Stimulated activated CD4-positive, alpha-beta T cell treated with anti-CD3 and anti-CD28 coated beads, Interleukin-4, amount 100 ng/mL, for 24 hours (primary cell): Measurements from ENCODE around the gene TBCD.

Source experiments
- DNase-seq: peaks from one replicate; pipeline ENCODE4 v3.0.0-alpha.2; 2020

The TBCD gene

DNA sequence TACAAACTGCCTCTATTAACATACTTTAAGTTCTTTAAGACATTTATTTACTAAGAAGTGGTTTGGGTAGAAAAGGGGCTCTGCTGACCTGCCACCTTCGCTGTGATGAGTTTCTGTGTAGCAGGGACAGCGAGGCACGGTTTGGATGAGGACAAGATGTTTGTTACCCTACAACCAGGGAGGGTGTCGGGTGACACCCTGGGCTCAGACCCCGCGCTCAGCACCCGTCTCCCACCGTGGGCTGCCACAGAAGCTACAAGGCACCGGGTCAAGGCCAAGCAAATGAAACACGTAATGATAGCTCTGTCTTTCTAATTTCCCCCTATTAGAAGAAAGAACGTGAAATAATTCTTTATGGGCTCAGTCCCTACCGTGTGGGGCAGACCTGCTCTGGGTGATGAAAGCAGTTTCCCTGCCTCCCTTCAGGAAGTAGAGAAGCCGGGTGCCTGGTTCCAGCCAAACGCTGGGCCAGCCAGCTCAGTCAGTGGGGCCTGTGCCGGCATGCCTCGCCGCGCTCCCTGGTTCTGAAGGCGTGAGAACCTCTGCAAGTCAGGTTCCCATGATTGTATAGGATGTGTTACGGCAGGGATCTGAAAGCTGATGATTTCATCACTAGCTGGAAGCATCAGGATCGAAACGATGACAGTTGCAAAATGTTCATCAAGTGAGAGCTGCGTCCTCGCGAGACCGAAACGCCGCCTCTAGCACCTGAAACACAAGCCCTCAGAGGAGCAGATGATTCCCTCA is 84.1 kb downstream of the TBCD start:
- DNase-seq = no peak

DNA sequence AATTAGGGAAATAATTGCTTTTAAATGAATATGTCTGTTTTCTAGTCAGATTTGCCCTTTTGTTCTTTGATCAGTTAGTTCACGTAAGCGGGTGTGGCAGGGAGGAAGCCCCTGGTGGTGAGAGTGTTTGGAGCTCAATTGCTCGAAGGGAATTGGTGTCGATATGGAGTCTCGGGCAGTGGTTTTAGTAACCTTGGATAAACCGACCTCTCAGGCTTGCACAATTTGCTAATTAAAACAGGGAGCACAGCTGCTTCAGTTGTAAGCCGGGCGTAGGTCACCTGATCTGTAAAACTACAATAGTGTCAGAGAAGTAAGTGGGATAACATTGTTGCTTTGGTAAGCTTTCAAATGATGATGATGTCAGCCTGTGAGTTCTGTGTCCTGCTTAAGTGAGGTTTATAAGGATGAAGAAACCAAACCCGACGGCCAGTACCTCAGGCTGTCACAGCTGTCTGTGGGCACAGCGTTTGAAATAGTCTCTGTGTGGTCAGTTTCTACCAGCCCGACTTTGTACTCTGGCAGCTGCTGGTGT is 85.0 kb downstream of the TBCD start:
- DNase-seq = no peak

DNA sequence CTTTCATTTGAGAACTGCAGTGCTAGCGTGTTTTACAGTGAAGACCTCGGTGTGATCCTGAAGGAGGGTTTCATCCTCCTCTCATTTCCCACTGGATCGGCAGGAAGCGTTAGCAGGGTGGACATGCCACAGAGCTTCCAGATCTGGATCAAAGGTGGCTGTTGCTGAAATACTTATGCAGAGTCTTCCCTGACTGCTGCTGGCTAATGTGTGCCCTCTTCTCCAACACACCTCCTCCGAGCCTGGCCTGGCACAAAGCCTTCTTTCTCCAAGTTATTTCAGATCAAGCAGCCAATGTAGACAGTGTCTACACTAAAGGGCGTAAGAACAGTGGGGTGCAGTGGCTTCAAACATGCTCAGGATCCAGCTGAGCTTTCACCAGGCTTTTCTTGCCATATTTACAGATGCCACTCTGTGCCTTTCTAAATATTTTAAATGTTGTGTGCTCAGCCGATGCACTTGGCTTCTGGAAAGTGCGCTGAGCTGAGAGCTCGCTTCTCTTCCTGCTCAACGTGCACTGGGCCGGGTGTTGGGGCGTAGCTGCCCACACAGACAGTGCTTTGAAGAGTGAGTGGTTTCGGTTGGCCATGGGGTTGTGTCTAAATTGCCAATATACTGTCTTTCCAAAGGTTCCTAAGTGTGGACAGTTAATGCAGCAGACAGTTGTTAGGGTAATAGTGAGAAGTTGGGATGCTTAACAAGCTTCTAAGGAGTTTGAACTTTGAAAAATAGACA is 85.9 kb downstream of the TBCD start:
- no peak for DNase-seq

DNA sequence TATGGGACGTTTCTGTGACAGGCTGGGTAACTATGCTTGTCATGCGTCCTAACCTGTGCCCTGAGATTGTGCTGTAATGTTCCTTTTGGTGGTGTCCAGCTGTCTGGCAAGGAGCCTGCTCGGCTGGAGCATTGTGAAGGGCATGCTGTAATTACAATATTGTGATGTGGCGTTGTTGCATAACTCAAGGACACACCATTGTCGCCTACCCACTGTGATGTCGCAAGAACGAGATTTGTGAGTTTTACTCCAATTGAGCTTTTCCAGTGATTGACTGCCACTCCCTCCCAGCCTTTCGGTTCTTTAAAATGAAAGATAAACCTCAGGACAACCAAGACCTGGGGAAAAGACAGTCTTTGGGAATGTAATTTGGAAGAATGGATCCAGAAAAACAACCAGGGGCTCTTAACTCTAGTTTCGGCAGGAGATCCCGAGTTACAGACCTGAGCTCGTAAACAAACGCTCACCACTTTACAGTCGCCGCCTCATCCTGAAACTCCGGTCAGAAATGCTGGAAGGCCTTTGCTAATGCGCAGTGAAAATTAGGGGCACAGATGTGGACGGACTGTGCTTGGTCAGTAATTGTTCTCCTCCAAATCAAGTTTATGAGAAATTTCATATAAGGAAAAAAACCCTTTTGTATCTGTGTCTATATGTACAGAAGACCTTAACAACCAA is 86.7 kb downstream of the TBCD start:
- DNase-seq = no peak

DNA sequence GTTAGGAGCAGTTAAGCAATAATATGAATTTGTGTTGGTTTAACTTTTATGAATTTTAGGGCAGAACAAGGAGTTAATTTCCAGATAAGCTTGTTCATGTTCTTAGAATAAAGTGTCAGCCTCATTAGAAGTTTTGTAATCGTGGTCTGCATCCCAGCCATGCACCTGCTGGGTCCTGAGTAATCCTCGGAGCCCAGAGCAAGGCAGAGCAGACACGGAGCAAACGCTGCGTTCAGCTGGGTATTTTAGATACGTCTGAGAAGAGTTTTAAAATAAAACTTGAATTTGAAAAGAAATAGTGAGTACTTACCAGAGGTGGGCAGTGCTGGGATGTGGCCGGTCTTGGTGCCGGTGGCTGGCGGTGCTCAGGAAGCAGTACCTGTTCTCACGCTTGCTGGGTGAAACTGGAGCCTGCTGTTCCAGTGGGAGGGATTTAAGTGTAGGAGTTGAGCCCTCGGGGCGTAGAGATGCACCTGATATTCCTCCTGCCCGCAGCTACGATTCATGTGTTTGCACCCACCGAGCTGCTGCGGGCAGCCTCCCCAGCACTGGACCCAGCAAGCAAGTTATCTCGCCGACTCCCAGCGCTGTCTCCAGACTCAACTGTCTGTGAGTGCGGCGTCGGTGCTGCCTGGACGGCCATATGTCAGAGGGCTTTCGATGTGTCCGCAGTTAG is 87.9 kb downstream of the TBCD start, which contains the start of gene ZNF750:
Gene ZNF750, minus strand, starts transcription at position 406 of the 676 bp plus-strand sequence. CDS start 7,568 bp downstream, outside the sequence.
- DNase-seq = no peak

DNA sequence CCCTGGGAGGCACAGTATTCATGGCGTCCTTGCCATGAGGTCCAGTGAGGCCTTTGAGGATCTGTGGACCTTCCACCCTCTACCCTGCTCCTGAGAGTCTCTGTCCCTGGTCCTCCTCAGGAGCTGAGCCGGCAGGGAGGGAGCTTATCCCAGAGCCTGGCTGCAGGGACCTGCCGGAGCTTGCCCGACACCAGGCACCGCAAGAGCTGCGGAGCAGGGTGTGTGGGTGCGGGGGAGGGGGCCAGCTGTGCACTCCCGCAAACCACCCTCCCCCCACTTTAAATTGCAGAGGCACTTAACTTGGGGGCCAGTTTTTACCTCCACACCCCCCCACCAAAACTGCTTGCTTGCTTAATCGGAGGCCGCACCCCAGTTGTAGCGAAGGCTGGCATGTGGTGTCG is 88.6 kb downstream of the TBCD start:
- no peak for DNase-seq

DNA sequence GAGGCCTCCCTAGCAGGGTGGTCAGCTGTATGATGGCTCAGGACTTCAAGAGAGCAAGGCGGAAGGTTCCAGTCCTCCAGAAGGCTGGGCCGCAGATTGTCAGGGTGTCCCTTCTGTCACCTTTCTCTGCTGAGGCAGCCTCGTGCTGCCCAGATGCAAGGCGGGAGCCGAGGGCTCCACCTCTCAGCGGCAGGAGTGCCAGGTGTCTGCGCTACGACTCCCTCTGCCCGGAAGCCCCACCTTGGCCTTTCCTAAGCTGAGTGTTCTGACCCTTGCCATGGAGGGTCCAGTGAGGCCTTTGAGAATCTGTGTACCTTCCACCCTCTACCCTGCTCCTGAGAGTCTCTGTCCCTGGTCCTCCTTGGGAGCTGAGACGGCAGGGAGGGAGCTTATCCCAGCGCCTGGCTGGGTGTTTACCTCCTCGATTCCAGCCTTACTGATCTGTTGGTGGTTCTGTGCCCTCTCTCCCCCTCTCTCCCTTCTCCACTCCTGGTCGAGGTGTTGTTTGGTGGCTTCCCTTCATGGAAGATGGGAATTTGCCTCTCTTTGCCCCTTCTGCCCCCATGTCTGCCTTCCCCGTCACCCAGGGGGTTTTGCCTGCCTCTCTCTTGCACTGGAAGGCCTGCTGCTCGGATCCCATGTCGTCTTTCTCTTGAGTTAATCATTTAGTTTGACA is 90.2 kb downstream of the TBCD start:
- no peak for DNase-seq

DNA sequence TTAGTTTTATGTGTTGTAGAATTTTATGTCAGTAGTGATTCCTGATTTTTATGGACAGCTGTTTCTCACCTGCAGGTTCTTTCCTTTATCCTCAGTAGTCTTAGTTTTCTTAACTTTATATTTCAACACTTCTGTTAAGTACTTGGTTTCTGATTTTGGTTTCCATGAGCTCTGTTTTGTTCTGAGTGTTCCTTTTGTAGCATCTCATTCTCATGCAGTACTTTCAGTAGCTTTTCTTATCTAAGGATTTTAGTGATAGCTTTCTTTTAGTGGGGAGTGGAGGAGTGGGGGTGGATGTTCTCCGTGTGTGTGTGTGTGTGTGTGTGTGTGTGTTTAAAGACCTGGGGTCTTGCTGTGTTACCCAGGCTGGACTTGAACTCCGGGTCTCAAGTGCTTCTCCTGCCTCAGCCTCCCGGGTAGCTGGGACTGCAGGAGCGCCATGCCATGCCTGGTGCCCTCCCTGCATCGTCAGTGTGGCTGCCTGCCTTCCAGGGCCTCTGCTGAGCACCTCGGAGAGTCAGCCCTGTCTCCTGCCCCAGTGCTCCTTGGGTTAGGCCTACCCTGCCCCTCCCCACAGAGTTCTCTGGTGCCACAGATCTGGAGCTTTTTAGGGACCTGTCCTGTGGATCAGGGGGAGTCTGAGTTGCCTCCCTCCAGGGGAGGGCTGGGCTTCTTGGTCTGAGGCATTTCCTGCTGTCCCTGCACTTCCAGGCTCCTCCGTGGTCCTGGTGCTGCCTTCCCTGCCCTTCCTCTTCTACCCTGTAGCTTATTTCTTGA is 92.2 kb downstream of the TBCD start:
- no peak for DNase-seq

DNA sequence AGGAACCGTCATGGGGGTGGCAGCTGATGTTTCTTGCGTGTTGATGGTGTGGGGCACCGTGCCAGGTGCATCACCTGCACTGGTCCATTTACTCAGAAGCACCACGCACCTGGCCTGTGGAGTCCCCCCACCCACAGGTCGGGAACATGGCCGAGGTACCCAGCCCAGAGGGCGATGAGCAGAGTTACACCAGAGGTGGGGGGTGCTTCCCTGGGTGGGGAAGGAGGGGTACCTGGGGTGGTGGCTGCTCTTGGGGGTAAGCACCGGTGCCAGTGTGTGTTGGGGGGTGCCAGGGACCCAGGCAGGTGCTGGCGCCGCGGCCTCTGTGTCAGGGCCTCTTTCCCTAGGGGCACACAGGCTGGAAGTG is 92.9 kb downstream of the TBCD start:
- no peak for DNase-seq

DNA sequence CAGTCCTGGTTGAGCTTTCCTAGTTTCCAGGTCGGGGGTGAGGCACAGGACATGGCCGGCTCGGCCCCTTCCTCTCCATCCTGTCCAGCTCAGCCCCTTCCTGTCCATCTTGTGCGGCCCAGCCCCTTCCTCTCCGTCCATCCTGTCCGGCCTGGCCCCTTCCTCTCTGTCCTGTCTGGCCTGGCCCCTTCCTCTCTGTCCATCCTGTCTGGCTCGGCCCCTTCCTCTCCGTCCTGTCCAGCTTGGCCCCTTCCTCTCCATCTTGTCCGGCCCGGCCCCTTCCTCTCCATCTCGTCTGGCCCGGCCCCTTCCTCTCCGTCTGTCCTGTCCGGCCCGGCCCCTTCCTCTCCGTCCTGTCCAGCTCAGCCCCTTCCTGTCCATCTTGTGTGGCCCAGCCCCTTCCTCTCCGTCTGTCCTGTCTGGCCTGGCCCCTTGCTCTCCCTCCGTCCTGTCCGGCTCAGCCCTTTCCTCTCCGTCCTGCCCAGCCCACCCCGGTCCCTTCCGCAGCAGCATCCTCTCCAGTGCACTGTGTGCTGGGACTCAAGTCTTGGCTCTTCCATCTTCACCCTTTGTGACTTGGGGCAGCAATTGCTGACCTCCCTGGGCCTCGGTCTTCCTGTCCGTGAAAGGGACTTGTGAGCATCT is 93.4 kb downstream of the TBCD start:
- no peak for DNase-seq

DNA sequence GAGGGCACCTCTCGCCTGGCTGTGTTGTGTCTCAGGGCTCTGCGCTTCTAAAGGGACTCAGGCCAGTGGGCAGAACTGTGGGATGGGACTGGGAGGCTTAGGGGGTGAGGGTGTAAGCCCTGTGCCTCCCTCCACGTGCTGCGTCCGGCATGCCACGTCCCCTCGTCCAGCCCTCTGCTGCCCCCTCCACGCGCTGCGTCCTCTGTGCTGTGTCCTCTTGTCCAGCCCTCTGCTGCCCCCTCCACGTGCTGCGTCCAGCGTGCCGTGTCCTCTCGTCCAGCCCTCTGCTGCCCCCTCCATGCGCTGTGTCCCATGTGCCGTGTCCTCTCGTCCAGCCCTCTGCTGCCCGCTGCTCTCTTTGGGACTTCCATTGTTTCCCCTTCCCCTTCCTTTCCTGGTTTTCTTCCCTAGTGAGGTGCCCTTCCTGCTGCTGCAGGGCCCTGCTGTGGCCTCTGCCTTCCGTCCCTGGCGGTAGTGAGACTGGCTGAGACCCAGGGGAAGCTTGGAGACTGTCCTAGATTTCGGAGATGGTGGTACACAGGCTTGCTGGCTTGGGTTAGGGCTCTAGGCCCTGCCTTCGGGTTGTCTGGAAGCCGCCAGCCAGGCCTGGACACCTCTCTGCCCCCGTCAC is 94.3 kb downstream of the TBCD start:
- no peak for DNase-seq

DNA sequence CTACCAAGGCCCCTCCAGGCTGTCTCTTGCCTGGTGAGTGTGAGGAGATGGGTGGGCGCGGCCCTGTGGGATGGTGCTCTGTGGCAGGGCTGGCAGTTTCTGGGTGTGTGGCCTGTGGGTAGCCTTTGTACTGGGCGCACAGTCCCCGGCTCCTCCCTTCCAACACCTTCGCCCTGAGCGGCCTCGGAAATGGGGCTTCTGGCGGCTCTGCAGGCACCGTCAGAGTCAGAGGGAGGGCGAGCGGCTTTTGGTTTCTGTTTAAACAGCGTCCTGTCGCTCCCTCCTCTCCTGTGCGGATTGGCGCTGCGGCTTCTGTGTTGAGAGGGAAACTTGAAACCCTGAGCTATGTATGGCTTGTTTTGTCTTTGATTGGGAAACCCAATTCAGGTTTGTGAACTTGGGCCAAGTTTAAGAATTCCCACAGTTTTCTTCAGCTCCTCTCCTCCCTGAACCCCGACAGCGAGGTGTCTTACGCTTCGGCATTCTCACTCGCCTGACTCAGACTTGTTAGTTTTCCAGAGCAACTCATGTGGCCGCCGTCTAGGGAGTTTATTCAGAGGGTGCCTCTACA is 96.2 kb downstream of the TBCD start:
- peak; percentile 35 for DNase-seq

DNA sequence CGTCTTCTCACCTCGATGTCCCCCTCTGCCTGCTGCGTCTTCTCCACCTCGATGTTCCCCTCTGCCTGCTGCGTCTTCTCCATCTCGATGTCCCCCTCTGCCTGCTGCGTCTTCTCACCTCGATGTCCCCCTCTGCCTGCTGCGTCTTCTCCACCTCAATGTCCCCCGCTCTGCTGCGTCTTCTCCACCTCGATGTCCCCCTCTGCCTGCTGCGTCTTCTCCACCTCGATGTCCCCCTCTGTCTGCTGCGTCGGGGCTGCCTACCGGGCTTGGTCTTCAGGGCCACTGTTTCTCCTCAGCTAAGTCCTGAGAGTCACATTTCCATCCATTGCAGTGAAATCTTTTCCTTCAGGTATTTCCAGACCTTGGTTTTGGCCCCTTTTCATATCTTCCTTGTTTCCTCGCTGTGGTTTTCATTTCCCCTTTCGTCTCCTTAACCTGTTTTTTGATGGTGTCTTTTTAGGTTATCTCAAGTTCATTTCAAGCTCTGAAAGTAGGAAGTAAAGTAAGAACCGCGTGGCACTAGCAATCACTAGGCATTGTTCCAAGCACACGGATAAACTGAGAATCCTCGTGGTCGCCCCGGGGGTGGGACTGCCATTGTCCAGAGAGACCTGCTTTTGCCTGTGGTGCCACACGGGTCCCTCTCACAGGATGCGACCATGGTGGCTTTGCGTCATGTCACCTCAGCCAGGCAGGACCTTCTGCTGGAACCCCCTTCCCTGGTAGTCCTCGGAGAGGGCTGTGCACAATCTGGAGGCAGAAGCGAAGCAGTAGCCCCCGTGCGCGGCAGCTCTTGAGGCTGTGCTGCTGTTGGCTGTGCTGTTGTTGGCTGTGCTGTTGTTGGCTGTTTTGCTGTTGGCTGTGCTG is 97.4 kb downstream of the TBCD start:
- no peak for DNase-seq

DNA sequence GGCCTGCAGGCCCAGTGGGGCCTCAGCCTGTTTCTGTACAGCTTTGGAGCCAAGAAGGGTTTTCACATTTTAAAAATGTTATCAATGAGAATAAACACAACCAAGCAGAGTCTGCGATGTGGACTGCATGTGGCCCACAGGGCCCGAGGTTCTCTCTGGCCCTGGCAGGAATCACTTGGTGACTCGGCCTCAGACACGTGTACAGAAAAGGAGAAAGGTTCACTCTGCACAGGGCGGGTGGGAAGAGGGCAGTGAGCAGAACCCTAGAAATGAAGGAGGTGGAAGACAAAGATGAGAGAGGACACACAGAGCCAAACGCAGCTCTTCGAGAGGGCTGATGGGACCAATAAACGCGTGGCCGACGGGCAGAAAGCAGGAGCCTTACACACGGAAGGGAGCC is 99.5 kb downstream of the TBCD start:
- DNase-seq = no peak

DNA sequence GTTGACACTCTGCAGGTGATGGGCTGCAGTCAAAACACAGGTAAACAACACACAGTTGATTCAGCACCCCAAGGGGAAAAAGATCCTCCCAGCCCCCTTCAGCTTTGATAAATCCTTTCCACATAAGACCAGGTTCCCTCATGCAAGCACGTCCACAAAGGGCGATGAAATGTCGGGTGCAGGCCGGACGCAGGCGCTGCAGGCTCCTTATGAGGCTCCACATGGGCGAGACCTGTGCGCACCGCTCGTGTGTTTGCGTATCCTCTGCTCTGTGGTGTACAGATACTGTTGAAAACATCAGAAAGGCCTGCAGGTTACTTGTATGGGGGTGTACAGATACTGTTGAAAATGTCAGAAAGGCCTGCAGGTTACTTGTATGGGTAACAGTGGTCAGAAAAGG is 102.4 kb downstream of the TBCD start:
- DNase-seq = no peak

DNA sequence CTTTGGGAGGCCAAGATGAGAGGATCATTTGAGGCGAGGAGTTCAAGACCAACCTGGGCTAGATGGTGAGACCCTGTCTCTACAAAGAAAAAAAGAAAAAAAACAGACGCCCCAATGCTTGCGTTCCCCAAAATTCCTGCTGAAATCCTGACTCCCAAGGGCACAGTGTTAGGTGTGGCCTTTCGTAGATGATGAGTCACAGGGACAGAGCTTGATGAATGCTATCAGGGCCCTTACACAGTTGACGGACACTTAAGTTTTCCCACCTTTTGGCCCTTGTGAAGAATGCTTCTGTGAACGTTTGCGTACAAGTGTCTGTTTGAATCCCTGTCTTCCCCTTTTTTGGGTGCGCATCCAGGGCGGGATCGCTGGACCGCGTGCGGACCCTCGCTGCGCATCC is 104.5 kb downstream of the TBCD start:
- no peak for DNase-seq

DNA sequence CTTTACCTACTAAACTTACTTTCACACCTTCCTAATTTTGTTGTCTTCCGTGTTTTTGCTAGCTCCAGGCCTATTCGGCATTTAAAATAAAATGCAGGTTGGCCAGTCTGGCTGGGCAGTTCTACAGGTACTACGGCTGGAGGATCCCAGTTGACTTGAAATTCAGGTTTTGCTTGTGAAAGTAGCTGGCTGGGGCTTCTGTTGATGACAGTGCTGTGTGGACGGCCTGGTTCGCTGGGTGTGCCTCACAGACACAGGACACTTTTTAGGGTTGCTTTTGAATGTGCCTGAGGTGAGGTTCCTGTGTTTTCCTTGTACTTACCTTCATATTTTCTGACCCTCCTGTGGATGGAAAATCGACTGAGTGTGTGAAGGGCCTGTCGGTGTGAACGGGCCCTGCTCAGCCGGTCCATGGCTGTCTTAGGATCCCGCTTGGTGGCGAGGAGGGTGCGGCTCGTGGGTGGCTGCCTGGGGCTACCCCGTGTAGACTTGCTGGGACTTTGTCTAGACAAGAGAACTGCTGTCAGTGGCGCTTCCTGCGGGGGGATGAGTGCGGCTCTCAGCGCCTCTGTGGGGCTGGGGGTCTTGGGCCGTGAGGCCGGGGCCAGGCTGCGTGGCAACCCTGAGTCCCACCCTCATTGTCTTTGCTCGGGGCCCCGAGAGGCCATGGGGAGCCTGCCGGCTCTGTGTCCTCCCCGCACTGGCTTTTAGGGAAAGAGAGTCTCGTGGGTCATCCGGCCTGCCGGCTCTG is 106.7 kb downstream of the TBCD start:
- DNase-seq = no peak
